Transverse colon (tissue), 4 donors: ENCODE data around the gene ELOVL1. TPM values are rescaled to one million over a fixed set of nuclear protein-coding genes. Genes with fewer than 3 reads are reported as not detected.

Experiments
- DNase-seq: peaks from one replicate; pipeline ENCODE4 v3.0.0-alpha.2; 2019
- H3K27ac ChIP-seq, 4 donors: fragments of 200-600 bp; sonication (generic); 2 replicates each; pipeline ENCODE4 v1.5.1; 2016 to 2018; ENCODE audit warnings: inconsistent platforms in 4 of 4
- H3K27me3 ChIP-seq: fragments of 200-600 bp; sonication (generic); 2 replicates; pipeline ENCODE4 v1.5.1; 2017; ENCODE audit warnings: inconsistent platforms
- H3K36me3 ChIP-seq, 4 donors: fragments of 200-600 bp; sonication (generic); 2 replicates each; pipeline ENCODE4 v1.5.1; 2017 to 2019; ENCODE audit warnings: inconsistent platforms in 4 of 4
- H3K4me1 ChIP-seq, 4 donors: fragments of 200-600 bp; sonication (generic); 2 replicates each; pipeline ENCODE4 v1.5.1; 2017 to 2020; ENCODE audit warnings: inconsistent platforms in 4 of 4
- H3K4me3 ChIP-seq, 4 donors: fragments of 200-600 bp; sonication (generic); 1 replicate in 1 of 4; 2 replicates in 3 of 4; pipeline versions ENCODE4 v1.5.1 to v1.6.1; 2017 to 2019; ENCODE audit warnings: inconsistent platforms in 4 of 4
- H3K9me3 ChIP-seq, 2 donors: fragments of 200-600 bp; sonication (generic); 2 replicates each; pipeline ENCODE4 v1.5.1; 2017 to 2019; ENCODE audit warnings: inconsistent platforms in 2 of 2
- EP300 ChIP-seq: sonication (generic); formaldehyde crosslinking; IDR thresholded peaks from one replicate; pipeline ENCODE4 v1.6.1; 2017; ENCODE audit warnings: antibody characterized with exemption, low read depth
- POLR2A ChIP-seq: fragments of 450-650 bp; IDR thresholded peaks from one replicate; pipeline ENCODE4 v1.6.1; 2016; ENCODE audit warnings: antibody characterized with exemption, mild to moderate bottlenecking, moderate library complexity
- POLR2AphosphoS5 ChIP-seq, 3 donors: sonication (generic); formaldehyde crosslinking; IDR thresholded peaks; one replicate each; pipeline ENCODE4 v1.6.1; 2016; ENCODE audit warnings: antibody characterized with exemption in 3 of 3
- WGBS, 2 donors: methylation state at CpG; one replicate each; pipeline ENCODE4 v1.1.5; 2018; ENCODE audit warnings: low coverage in 1 of 2; 5-methylcytosine and 5-hydroxymethylcytosine counted together
- in situ Hi-C, 4 donors: fragments of 200-750 bp; cut with MboI; loops; one replicate each; pipeline versions ENCODE4 v1.15.0 to v1.15.1; 2017; ENCODE audit warnings: low sequenced_read_pairs in 3 of 4, low pct_ligation_motif_present in 1 of 4, low pct_unique_long_range_greater_than_20kb in 1 of 4
- intact Hi-C: fragments of 100-400 bp; cut with DNase I; formaldehyde crosslinking; loops from one replicate; pipeline ENCODE4 v1.15.1; 2023; ENCODE audit warnings: low total_unique reads
- total RNA-seq, 4 donors: library from RNA; depleted of rRNA; stranded (reverse); fragments of >200 nt; gene quantifications; one replicate each; pipeline ENCODE4 v1.1.0, GENCODE V29; 2016
- TF ChIP-seq, protein P1 (sequence below), 5 experiments: fragments of 200-600 bp in 3 of 5; fragments of 450-650 bp in 2 of 5; sonication (generic) in 3 of 5; IDR thresholded peaks; 1 replicate in 2 of 5; 2 replicates in 3 of 5; pipeline ENCODE4 v1.5.1; 2016 to 2017; ENCODE audit warnings: antibody characterized with exemption in 5 of 5, inconsistent platforms in 3 of 5, mild to moderate bottlenecking in 2 of 5, moderate library complexity in 1 of 5

ELOVL1 gene
- total RNA-seq, 4 donors from 2014 or later, result 58.4 to 114 (median 99.5) TPM

DNA sequence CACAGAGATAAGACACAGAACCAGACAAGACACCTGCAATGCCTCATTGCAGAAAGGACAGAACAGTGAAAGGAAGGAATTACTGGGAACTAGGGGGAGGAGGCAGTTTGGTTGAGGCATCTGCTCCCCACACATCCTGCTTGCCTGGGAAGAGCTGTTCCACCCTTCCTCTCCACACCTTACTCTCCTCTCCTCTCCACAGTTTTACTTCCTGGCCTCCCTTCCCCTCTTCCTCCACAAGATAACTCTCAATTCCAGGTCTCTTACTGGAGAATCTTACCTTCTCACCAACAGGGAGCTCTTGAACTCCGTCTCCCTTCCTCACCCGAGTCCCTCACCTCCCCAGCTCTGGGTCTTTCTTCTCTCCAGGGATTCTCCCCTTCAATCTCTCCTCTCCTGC lies 2.1 kb downstream of the ELOVL1 start:
- in situ Hi-C loops (no loop called here), intact Hi-C loops (no loop called here)
- no peaks in the 10 kb centered on the region for H3K9me3 ChIP-seq
- peaks cover 0 to 14% (median 6%) of the 10 kb centered on the region in 4 donors for H3K36me3 ChIP-seq
- H3K27me3 ChIP-seq, result no peaks in the 10 kb centered on the region
- TF ChIP-seq EP300 (no peak), POLR2AphosphoS5 (IDR thresholded peaks at IDR 0.05) (no peak), POLR2A (no peak)
- TF ChIP-seq, protein P1, sequence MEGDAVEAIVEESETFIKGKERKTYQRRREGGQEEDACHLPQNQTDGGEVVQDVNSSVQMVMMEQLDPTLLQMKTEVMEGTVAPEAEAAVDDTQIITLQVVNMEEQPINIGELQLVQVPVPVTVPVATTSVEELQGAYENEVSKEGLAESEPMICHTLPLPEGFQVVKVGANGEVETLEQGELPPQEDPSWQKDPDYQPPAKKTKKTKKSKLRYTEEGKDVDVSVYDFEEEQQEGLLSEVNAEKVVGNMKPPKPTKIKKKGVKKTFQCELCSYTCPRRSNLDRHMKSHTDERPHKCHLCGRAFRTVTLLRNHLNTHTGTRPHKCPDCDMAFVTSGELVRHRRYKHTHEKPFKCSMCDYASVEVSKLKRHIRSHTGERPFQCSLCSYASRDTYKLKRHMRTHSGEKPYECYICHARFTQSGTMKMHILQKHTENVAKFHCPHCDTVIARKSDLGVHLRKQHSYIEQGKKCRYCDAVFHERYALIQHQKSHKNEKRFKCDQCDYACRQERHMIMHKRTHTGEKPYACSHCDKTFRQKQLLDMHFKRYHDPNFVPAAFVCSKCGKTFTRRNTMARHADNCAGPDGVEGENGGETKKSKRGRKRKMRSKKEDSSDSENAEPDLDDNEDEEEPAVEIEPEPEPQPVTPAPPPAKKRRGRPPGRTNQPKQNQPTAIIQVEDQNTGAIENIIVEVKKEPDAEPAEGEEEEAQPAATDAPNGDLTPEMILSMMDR (IDR thresholded peaks at IDR 0.05), result no peak
- peak overlapping the region in 2 of 4 donors; percentile 70 to 75 for H3K4me3 ChIP-seq
- H3K27ac ChIP-seq, result peak overlapping the region; percentile 93 to 96 (median 94)
- DNase-seq, result no peak
- H3K4me1 ChIP-seq, result peaks cover 12 to 44% (median 29%) of the 10 kb centered on the region in 4 donors
- WGBS, 2 donors, result 55 to 79% methylated on average over 2 of the region's 2 CpGs

DNA sequence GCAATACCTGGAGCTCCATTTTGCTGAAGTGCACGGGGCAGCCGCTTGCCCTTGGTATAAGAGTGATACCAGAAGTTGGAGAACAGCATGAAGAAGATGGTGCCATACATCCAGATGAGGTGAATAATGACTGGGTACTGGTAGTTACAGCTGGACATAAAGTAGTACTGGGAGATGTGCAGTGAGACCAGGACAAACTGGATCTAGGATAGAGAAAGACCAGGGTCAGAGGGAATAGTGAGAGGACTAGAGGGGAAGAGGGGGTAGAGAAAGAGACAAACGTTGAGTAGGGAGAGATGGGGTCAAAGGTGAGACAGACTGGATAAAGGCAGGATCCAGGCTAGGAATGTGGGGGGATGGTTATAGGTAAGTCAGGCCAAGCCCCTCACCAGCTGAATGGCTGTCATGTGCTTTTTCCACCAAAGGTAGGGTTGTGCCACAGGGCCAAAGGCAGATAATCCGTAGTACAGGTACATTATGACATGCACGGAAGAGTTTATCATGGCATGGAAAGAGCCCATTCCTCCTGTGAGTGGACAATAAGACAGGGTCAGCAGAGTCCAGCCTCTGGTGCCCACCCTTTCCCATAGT lies 3.8 kb downstream of the ELOVL1 start:
- WGBS, 2 donors, result 67 to 78% methylated on average over 3 to 5 of the region's 5 CpGs
- in situ Hi-C loops, result no loop called here
- H3K4me1 ChIP-seq, result peaks cover 14 to 55% (median 38%) of the 10 kb centered on the region in 4 donors
- no peak for DNase-seq
- peaks cover 0 to 14% (median 6%) of the 10 kb centered on the region in 4 donors for H3K36me3 ChIP-seq
- H3K27ac ChIP-seq, result peak overlapping the region in 2 of 4 donors; percentile 18 to 19
- intact Hi-C loops, result no loop called here
- no peaks in the 10 kb centered on the region for H3K9me3 ChIP-seq
- no peaks in the 10 kb centered on the region for H3K27me3 ChIP-seq
- no peak overlapping the region for H3K4me3 ChIP-seq
- no peak for TF ChIP-seq POLR2AphosphoS5 (IDR thresholded peaks at IDR 0.05)
- no peak for TF ChIP-seq POLR2A
- TF ChIP-seq, protein P1 (IDR thresholded peaks at IDR 0.05), result no peak
- TF ChIP-seq EP300, result no peak

DNA sequence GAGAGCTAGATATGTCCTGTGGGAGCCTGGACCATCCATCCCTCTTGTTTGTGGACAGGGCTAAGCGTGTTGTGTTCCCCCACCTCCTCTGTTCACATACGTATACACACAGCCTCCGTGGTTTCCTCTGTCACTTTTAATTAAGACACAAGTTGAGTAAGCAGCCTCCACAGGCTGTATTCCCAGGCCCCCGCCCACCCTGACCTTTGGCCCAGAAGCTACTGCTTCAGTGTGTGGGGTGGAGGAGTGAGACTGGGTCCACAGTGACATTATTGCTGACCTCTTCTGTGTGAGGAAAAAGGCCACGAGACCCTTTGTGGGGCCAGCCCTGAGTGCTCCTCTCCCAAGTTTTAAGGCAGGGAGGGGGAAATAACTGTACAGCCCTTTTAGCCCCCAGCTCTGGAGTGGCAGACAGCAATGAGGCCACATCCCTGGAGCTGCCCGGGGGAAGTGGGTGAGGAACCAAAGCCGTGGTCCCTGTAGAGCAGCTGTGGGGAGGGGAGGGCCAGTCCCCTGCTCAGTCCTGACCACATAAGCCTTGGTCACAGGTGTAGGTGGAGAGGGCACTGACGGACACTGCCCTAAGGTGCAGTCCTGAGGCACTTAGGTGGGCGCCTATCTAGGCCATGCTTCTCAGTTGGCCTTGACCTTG lies 4.4 kb downstream of the ELOVL1 start:
- peak overlapping the region in 3 of 4 donors; percentile 5 to 19 (median 18) for H3K27ac ChIP-seq

DNA sequence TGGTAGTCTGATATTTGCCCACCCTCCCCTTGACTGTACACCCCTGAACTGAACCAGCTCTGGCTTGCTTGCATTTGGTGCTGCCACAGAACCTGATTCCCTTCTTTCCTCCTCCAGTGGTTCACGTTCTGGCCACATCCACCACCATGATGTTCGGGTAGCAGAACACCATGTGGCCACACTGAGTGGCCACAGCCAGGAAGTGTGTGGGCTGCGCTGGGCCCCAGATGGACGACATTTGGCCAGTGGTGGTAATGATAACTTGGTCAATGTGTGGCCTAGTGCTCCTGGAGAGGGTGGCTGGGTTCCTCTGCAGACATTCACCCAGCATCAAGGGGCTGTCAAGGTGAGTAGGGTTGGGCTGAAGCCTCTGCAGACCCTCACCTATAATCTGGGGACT lies 7.2 kb downstream of the ELOVL1 start:
- Histone ChIP-seq H3K9me3 (no peaks in the 10 kb centered on the region), H3K27me3 (no peaks in the 10 kb centered on the region), H3K36me3 (peaks cover 0 to 14% (median 6%) of the 10 kb centered on the region in 4 donors), H3K4me1 (peaks cover 4 to 43% (median 25%) of the 10 kb centered on the region in 4 donors), H3K27ac (no peak overlapping the region), H3K4me3 (no peak overlapping the region)
- 60 to 63% methylated on average over 1 to 4 of the region's 4 CpGs for WGBS, 2 donors
- DNase-seq, result no peak
- intact Hi-C loops, result no loop called here
- in situ Hi-C loops, result no loop called here
- TF ChIP-seq, protein P1 (IDR thresholded peaks at IDR 0.05), result no peak
- TF ChIP-seq POLR2AphosphoS5 (IDR thresholded peaks at IDR 0.05), result no peak
- no peak for TF ChIP-seq POLR2A
- no peak for TF ChIP-seq EP300

More for the DNA sequence above, 4.4 kb downstream of the ELOVL1 start:
- WGBS, 2 donors, result 61 to 64% methylated on average over 4 to 9 of the region's 9 CpGs
- Histone ChIP-seq H3K27me3 (no peaks in the 10 kb centered on the region), H3K9me3 (no peaks in the 10 kb centered on the region), H3K4me1 (peaks cover 9 to 50% (median 34%) of the 10 kb centered on the region in 4 donors), H3K4me3 (no peak overlapping the region), H3K36me3 (peaks cover 0 to 14% (median 6%) of the 10 kb centered on the region in 4 donors)
- DNase-seq, result peak; percentile 50
- intact Hi-C loops (no loop called here), in situ Hi-C loops (no loop called here)
- no peak for TF ChIP-seq POLR2AphosphoS5 (IDR thresholded peaks at IDR 0.05)
- TF ChIP-seq EP300, result no peak
- TF ChIP-seq, protein P1 (IDR thresholded peaks at IDR 0.05), result no peak
- TF ChIP-seq POLR2A, result no peak
